ENCODE results near the gene TSPAN18. TPM values are rescaled to one million over a fixed set of nuclear protein-coding genes. Genes with fewer than 3 reads are reported as not detected.

The TSPAN18 gene
- total RNA-seq, 4 donors from 2014 or later, result 27.7 to 70.1 (median 50.2) TPM

DNA sequence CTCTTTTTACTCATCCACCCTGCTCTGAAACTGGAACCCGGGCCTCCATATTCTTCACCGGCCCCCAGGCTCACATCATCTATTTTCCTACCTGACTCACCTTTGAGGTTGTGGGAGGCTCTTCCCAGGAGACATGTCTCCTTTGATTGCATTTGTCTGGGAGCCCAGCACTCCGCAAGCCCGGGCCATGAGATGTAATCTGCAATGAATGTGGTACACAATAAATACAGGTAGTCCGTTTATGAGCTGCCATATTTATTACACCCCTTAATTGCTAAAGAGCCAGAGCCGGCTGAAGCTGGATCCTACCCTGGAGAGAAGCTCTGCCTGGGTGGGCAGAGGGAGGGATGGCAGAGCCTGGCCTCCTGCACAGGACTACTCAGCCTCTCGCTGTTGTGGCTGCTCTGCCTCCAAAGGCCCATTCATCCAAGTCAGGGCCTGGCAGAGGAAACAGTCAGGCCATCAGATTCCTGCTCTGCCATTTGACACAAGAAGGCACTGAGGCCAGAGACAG lies 174.4 kb downstream of the TSPAN18 start:
- Histone ChIP-seq H3K27me3 (no peaks in the 10 kb centered on the region), H3K4me1 (peaks cover 0 to 53% (median 42%) of the 10 kb centered on the region in 4 donors), H3K4me3 (no peak overlapping the region), H3K9me3 (no peaks in the 10 kb centered on the region), H3K36me3 (peaks cover 0 to 24% (median 2%) of the 10 kb centered on the region in 4 donors), H3K27ac (replicated peaks in 1 of 4) (no peak overlapping the region)
- intact Hi-C loops (cut with DNase I), result no loop called here
- no peak for DNase-seq (ENCODE audit: extremely low spot score)
- TF ChIP-seq POLR2AphosphoS5 (IDR thresholded peaks at IDR 0.05), result no peak
- TF ChIP-seq, protein P1, sequence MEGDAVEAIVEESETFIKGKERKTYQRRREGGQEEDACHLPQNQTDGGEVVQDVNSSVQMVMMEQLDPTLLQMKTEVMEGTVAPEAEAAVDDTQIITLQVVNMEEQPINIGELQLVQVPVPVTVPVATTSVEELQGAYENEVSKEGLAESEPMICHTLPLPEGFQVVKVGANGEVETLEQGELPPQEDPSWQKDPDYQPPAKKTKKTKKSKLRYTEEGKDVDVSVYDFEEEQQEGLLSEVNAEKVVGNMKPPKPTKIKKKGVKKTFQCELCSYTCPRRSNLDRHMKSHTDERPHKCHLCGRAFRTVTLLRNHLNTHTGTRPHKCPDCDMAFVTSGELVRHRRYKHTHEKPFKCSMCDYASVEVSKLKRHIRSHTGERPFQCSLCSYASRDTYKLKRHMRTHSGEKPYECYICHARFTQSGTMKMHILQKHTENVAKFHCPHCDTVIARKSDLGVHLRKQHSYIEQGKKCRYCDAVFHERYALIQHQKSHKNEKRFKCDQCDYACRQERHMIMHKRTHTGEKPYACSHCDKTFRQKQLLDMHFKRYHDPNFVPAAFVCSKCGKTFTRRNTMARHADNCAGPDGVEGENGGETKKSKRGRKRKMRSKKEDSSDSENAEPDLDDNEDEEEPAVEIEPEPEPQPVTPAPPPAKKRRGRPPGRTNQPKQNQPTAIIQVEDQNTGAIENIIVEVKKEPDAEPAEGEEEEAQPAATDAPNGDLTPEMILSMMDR (IDR thresholded peaks at IDR 0.05), result no peak
- no peak for TF ChIP-seq POLR2A (IDR thresholded peaks at IDR 0.05; ENCODE audit: low read depth)
- no peak for TF ChIP-seq EP300 (IDR thresholded peaks at IDR 0.05)
- 85% methylated on average over 6 of the region's 7 CpGs for WGBS

DNA sequence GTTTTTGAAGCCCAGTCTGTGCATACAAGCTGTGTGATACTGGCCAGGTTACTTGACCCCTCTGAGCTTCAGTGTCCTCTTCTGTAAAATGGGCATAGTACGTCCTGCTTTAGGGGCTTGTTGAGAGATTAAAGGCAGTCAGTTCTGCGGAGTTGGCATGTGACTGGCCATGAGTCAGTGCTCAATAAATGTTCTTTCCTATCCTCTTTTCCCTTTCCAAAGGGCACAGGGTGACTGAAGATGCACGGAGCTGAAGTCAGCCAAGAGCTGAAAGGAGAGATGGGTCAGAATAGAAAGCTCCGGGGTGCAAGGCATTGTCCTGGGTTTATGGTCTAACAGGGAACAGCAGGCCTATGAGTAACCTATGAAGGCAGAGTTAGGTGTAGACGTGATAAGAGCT lies 175.0 kb downstream of the TSPAN18 start:
- peaks cover 0 to 56% (median 42%) of the 10 kb centered on the region in 4 donors for H3K4me1 ChIP-seq
- 83% methylated on average over 5 of the region's 5 CpGs for WGBS
- TF ChIP-seq POLR2A (IDR thresholded peaks at IDR 0.05; ENCODE audit: low read depth) (no peak), POLR2AphosphoS5 (IDR thresholded peaks at IDR 0.05) (no peak), EP300 (IDR thresholded peaks at IDR 0.05) (no peak)
- TF ChIP-seq, protein P1 (IDR thresholded peaks at IDR 0.05), result no peak
- intact Hi-C loops (cut with DNase I), result no loop called here
- no peak for DNase-seq (ENCODE audit: extremely low spot score)
- H3K4me3 ChIP-seq, result no peak overlapping the region
- H3K9me3 ChIP-seq, result no peaks in the 10 kb centered on the region
- H3K36me3 ChIP-seq, result peaks cover 0 to 24% (median 2%) of the 10 kb centered on the region in 4 donors
- H3K27ac ChIP-seq (replicated peaks in 1 of 4), result no peak overlapping the region
- H3K27me3 ChIP-seq, result no peaks in the 10 kb centered on the region

DNA sequence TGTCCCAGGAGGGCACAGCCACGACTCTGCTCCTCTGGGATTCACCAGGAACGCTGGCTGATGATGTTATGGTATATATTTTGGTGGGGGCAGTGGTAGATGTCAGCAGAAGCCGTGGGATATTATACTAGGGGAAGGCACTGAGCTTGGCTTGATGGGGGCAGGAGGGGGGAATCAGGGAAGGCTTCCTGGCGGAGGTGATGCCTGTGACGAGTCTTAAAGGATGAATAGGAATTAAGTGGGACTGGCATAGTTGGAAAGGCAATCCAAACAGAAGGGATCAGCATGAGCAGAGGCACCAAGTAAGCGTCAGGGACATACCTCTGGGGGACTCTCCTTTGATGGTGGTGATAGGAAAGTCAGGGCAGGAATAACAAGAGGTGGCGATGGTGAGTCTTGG lies 176.3 kb downstream of the TSPAN18 start:
- H3K4me1 ChIP-seq, result peaks cover 0 to 56% (median 42%) of the 10 kb centered on the region in 4 donors
- no peak overlapping the region for H3K4me3 ChIP-seq
- intact Hi-C loops (cut with DNase I), result no loop called here
- peaks cover 0 to 21% (median 2%) of the 10 kb centered on the region in 4 donors for H3K36me3 ChIP-seq
- 73% methylated on average over 7 of the region's 7 CpGs for WGBS
- no peak for DNase-seq (ENCODE audit: extremely low spot score)
- TF ChIP-seq POLR2AphosphoS5 (IDR thresholded peaks at IDR 0.05) (no peak), EP300 (IDR thresholded peaks at IDR 0.05) (no peak), POLR2A (IDR thresholded peaks at IDR 0.05; ENCODE audit: low read depth) (no peak)
- TF ChIP-seq, protein P1 (IDR thresholded peaks at IDR 0.05), result no peak
- H3K27ac ChIP-seq (replicated peaks in 1 of 4), result no peak overlapping the region
- no peaks in the 10 kb centered on the region for H3K27me3 ChIP-seq
- no peaks in the 10 kb centered on the region for H3K9me3 ChIP-seq

GRCh38 chr11:44903518-44903917 lies 176.8 kb downstream of the TSPAN18 start:
- Histone ChIP-seq H3K4me1 (peaks cover 0 to 56% (median 42%) of the 10 kb centered on the region in 4 donors), H3K9me3 (no peaks in the 10 kb centered on the region), H3K27ac (replicated peaks in 1 of 4) (no peak overlapping the region), H3K27me3 (no peaks in the 10 kb centered on the region), H3K36me3 (peaks cover 0 to 18% (median 2%) of the 10 kb centered on the region in 4 donors), H3K4me3 (no peak overlapping the region)
- no peak for DNase-seq (ENCODE audit: extremely low spot score)
- TF ChIP-seq POLR2AphosphoS5 (IDR thresholded peaks at IDR 0.05), result no peak
- TF ChIP-seq POLR2A (IDR thresholded peaks at IDR 0.05; ENCODE audit: low read depth), result no peak
- TF ChIP-seq EP300 (IDR thresholded peaks at IDR 0.05), result no peak
- TF ChIP-seq, protein P1 (IDR thresholded peaks at IDR 0.05), result no peak
- intact Hi-C loops (cut with DNase I), result no loop called here
- 94% methylated on average over 3 of the region's 3 CpGs for WGBS
